ENCODE data around the gene DUT.

Gene DUT

GRCh38 chr15:48383031-48383430 lies 51.8 kb downstream of the DUT start:
- Histone ChIP-seq H4K20me1 (ENCODE audit: insufficient read depth, low read length, poor library complexity, severe bottlenecking) (no peaks in the 10 kb centered on the region), H3F3A (ENCODE audit: low read depth) (no peaks in the 10 kb centered on the region), H3K9ac (ENCODE audit: low read depth, low read length, poor library complexity, severe bottlenecking) (no peak overlapping the region), H3K4me1 (ENCODE audit: insufficient read depth, low read length, poor library complexity, severe bottlenecking) (peaks cover 5% of the 10 kb centered on the region), H3K4me2 (ENCODE audit: low read depth, low read length, poor library complexity, severe bottlenecking) (no peak overlapping the region), H3K9me3 (ENCODE audit: insufficient read depth, low read depth, low read length) (no peaks in the 10 kb centered on the region), H2AFZ (ENCODE audit: low read length) (no peak overlapping the region), H3K9me2 (replicated peaks; ENCODE audit: low read depth, low read length) (no peaks in the 10 kb centered on the region), H3K27me3 (ENCODE audit: insufficient read depth, low read length, poor library complexity, severe bottlenecking) (no peaks in the 10 kb centered on the region), H3K4me3 (ENCODE audit: low read length, poor library complexity, severe bottlenecking) (no peak overlapping the region), H3K79me2 (ENCODE audit: insufficient read depth, low read length) (no peaks in the 10 kb centered on the region), H3K36me3 (ENCODE audit: insufficient read depth, low read length) (no peaks in the 10 kb centered on the region)
- no peak for TF ChIP-seq EZH2phosphoT487 (IDR thresholded peaks at IDR 0.05; ENCODE audit: borderline replicate concordance)
- TF ChIP-seq, protein P1, sequence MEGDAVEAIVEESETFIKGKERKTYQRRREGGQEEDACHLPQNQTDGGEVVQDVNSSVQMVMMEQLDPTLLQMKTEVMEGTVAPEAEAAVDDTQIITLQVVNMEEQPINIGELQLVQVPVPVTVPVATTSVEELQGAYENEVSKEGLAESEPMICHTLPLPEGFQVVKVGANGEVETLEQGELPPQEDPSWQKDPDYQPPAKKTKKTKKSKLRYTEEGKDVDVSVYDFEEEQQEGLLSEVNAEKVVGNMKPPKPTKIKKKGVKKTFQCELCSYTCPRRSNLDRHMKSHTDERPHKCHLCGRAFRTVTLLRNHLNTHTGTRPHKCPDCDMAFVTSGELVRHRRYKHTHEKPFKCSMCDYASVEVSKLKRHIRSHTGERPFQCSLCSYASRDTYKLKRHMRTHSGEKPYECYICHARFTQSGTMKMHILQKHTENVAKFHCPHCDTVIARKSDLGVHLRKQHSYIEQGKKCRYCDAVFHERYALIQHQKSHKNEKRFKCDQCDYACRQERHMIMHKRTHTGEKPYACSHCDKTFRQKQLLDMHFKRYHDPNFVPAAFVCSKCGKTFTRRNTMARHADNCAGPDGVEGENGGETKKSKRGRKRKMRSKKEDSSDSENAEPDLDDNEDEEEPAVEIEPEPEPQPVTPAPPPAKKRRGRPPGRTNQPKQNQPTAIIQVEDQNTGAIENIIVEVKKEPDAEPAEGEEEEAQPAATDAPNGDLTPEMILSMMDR (conservative IDR thresholded peaks at IDR 0.05; ENCODE audit: low read length): no peak

DNA sequence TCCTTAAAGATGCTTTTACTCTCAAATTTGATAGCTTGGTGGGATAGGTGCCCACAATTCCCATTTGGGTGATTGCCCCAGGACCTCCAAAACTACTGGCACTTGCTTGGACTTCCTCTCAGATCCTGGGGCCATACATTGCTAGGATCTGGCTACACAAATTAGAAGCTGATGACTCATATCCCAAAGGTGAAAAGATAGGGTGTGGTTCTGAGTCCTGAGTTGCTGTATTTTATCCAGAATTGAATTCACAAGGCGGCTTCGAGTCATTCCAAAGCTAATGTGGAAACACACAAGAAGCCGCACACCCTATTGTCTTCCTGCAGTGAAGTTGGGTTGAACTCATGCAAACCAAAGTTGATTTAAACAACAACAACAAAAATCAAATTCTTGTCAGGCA lies 53.4 kb downstream of the DUT start:
- Histone ChIP-seq H3K4me1 (ENCODE audit: insufficient read depth, low read length, poor library complexity, severe bottlenecking) (peaks cover 5% of the 10 kb centered on the region), H3F3A (ENCODE audit: low read depth) (no peaks in the 10 kb centered on the region), H3K9me2 (replicated peaks; ENCODE audit: low read depth, low read length) (no peaks in the 10 kb centered on the region), H3K27me3 (ENCODE audit: insufficient read depth, low read length, poor library complexity, severe bottlenecking) (no peaks in the 10 kb centered on the region), H4K20me1 (ENCODE audit: insufficient read depth, low read length, poor library complexity, severe bottlenecking) (no peaks in the 10 kb centered on the region), H3K4me2 (ENCODE audit: low read depth, low read length, poor library complexity, severe bottlenecking) (no peak overlapping the region), H3K79me2 (ENCODE audit: insufficient read depth, low read length) (no peaks in the 10 kb centered on the region), H2AFZ (ENCODE audit: low read length) (no peak overlapping the region), H3K4me3 (ENCODE audit: low read length, poor library complexity, severe bottlenecking) (no peak overlapping the region), H3K9me3 (ENCODE audit: insufficient read depth, low read depth, low read length) (no peaks in the 10 kb centered on the region), H3K9ac (ENCODE audit: low read depth, low read length, poor library complexity, severe bottlenecking) (no peak overlapping the region), H3K36me3 (ENCODE audit: insufficient read depth, low read length) (no peaks in the 10 kb centered on the region)
- no peak for TF ChIP-seq EZH2phosphoT487 (IDR thresholded peaks at IDR 0.05; ENCODE audit: borderline replicate concordance)
- TF ChIP-seq, protein P1 (conservative IDR thresholded peaks at IDR 0.05; ENCODE audit: low read length): no peak

DNA sequence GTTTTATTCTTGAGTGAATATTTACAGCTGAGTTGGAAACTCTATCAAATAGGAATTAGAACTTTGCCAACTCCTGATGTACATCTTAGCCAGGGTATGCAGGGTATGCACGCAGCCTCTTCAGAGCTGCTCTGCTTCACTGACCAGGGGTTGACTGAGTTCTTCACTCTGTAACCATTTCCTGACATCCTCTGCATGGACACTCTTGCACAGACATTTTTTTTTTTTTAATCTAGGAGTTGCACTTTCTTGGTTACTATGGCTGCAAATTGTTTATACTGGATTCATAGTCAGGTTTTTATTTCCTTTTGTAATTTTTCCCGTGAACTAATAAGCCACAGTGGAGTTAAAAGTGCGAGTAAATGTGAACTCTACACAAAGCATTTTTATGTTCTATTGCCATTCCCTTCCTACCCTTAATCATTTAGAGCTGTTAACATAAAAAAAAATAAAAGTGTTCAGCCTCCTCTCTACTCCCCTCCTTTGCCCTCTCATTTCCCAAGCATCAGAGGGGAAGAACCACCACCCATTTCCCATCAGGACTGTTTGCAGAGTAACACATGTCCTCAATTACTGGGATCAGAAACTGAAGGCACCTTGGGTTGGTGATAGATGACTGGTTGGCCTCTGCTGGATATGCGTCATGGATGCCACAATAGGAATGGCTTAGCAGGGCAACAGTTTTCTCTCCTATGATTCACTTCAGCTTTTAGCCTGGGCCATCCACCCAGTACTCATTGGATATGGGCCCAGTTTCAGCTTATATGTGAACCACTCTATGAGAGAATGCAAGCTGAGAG lies 54.0 kb downstream of the DUT start:
- H3K27me3 ChIP-seq (ENCODE audit: insufficient read depth, low read length, poor library complexity, severe bottlenecking): no peaks in the 10 kb centered on the region
- TF ChIP-seq, protein P1 (conservative IDR thresholded peaks at IDR 0.05; ENCODE audit: low read length): no peak
- TF ChIP-seq EZH2phosphoT487 (IDR thresholded peaks at IDR 0.05; ENCODE audit: borderline replicate concordance): no peak

More for the DNA sequence above, 54.0 kb downstream of the DUT start:
- no peaks in the 10 kb centered on the region for H3F3A ChIP-seq (ENCODE audit: low read depth)
- H3K9me2 ChIP-seq (replicated peaks; ENCODE audit: low read depth, low read length): no peaks in the 10 kb centered on the region
- no peaks in the 10 kb centered on the region for H3K36me3 ChIP-seq (ENCODE audit: insufficient read depth, low read length)
- no peak overlapping the region for H3K4me2 ChIP-seq (ENCODE audit: low read depth, low read length, poor library complexity, severe bottlenecking)
- no peaks in the 10 kb centered on the region for H3K9me3 ChIP-seq (ENCODE audit: insufficient read depth, low read depth, low read length)
- no peaks in the 10 kb centered on the region for H4K20me1 ChIP-seq (ENCODE audit: insufficient read depth, low read length, poor library complexity, severe bottlenecking)
- no peak overlapping the region for H2AFZ ChIP-seq (ENCODE audit: low read length)
- no peak overlapping the region for H3K9ac ChIP-seq (ENCODE audit: low read depth, low read length, poor library complexity, severe bottlenecking)
- peaks cover 5% of the 10 kb centered on the region for H3K4me1 ChIP-seq (ENCODE audit: insufficient read depth, low read length, poor library complexity, severe bottlenecking)
- no peaks in the 10 kb centered on the region for H3K79me2 ChIP-seq (ENCODE audit: insufficient read depth, low read length)
- no peak overlapping the region for H3K4me3 ChIP-seq (ENCODE audit: low read length, poor library complexity, severe bottlenecking)

Measured in Loucy (cell line).